Measurements from ENCODE around the gene MAMSTR.

DNA sequence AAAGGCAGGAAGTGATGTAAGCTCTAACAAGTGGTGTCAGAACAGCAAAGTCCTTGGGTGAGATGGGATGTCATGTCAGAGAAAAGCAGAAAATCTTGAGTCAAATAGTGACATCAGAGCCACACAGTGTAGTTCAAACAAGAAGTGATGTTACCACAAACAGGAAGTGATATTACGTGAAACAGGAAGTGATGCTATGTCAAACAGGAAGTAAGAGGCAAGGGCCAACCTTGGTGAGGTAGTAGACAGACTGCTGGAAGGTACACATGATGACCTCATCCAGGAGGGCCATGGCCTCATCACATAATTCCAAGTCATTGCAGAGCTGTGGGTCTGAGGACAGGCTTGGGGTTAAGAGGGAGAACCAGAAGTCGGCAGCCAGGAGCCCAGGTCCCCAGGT lies 7.0 kb upstream of the MAMSTR start:
- TF ChIP-seq, protein P1, sequence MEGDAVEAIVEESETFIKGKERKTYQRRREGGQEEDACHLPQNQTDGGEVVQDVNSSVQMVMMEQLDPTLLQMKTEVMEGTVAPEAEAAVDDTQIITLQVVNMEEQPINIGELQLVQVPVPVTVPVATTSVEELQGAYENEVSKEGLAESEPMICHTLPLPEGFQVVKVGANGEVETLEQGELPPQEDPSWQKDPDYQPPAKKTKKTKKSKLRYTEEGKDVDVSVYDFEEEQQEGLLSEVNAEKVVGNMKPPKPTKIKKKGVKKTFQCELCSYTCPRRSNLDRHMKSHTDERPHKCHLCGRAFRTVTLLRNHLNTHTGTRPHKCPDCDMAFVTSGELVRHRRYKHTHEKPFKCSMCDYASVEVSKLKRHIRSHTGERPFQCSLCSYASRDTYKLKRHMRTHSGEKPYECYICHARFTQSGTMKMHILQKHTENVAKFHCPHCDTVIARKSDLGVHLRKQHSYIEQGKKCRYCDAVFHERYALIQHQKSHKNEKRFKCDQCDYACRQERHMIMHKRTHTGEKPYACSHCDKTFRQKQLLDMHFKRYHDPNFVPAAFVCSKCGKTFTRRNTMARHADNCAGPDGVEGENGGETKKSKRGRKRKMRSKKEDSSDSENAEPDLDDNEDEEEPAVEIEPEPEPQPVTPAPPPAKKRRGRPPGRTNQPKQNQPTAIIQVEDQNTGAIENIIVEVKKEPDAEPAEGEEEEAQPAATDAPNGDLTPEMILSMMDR (IDR thresholded peaks at IDR 0.05): no peak
- TF ChIP-seq POLR2A (IDR thresholded peaks at IDR 0.05) (no peak), POLR2AphosphoS5 (IDR thresholded peaks at IDR 0.05; ENCODE audit: insufficient read depth in 1 of 2, low read depth in 1 of 2) (no peak)
